MCF 10A (cell line): ENCODE results near the gene AIG1. TPM values are rescaled to one million over a fixed set of nuclear protein-coding genes. Genes with fewer than 3 reads are reported as not detected.

Experiments used
- BruUV-seq: library from RNA; stranded (reverse); fragments of 400-500 nt; replicated peaks from 2 replicates; lab custom pipeline; 2021; lab: Mats Ljungman, UMichigan
- CTCF ChIA-PET: fragments of 300-600 bp; sonication (Branson Sonifier 250); formaldehyde crosslinking; extraction: SDS; loops from one replicate; lab custom pipeline; 2021; ENCODE audit warnings: antibody characterized with exemption, inconsistent platforms; lab: Yijun Ruan, JAX
- POLR2A ChIA-PET: fragments of 300-600, 350-650 bp; sonication (Branson Sonifier 250); formaldehyde crosslinking; extraction: SDS; loops from one replicate; lab custom pipeline; 2020; ENCODE audit warnings: antibody characterized with exemption, inconsistent platforms; lab: Yijun Ruan, JAX
- DNase-seq: peaks from one replicate; pipeline ENCODE4 v3.0.0-alpha.2; 2018; ENCODE audit not compliant: unreplicated experiment
- H3K27ac Mint-ChIP-seq: one replicate; pipeline ENCODE4 v1.8.0; 2022; ENCODE audit warnings: mild to moderate bottlenecking, low read depth, mixed read lengths; ENCODE audit not compliant: unreplicated experiment
- H3K27me3 Mint-ChIP-seq: one replicate; pipeline ENCODE4 v1.8.0; 2022; ENCODE audit warnings: mixed read lengths; ENCODE audit not compliant: insufficient read depth, unreplicated experiment
- H3K36me3 Mint-ChIP-seq: one replicate; pipeline ENCODE4 v1.8.0; 2022; ENCODE audit warnings: mild to moderate bottlenecking, moderate library complexity, mixed read lengths; ENCODE audit not compliant: insufficient read depth, unreplicated experiment
- H3K4me1 Mint-ChIP-seq: one replicate; pipeline ENCODE4 v1.8.0; 2022; ENCODE audit warnings: mixed read lengths; ENCODE audit not compliant: insufficient read depth, unreplicated experiment
- H3K4me3 Mint-ChIP-seq: one replicate; pipeline ENCODE4 v1.8.0; 2022; ENCODE audit warnings: mild to moderate bottlenecking, moderate library complexity, mixed read lengths; ENCODE audit not compliant: unreplicated experiment
- H3K9me3 Mint-ChIP-seq: one replicate; pipeline ENCODE4 v1.8.0; 2022; ENCODE audit warnings: mixed read lengths; ENCODE audit not compliant: unreplicated experiment
- intact Hi-C: fragments of 100-400 bp; cut with micrococcal nuclease; formaldehyde crosslinking; loops from 2 replicates; pipeline ENCODE4 v1.14.1; 2022
- total RNA-seq: library from RNA; stranded (reverse); gene quantifications from 2 replicates; pipeline ENCODE4 v1.2.3, GENCODE V29; 2022
- TF ChIP-seq, protein P1 (sequence below): fragments of 200-600 bp; IDR thresholded peaks from one replicate; pipeline ENCODE4 v1.8.0; 2022; ENCODE audit warnings: antibody characterized with exemption, mild to moderate bottlenecking; ENCODE audit not compliant: unreplicated experiment

AIG1 gene
- total RNA-seq, 1 experiment from 2014 or later = 106 TPM

DNA sequence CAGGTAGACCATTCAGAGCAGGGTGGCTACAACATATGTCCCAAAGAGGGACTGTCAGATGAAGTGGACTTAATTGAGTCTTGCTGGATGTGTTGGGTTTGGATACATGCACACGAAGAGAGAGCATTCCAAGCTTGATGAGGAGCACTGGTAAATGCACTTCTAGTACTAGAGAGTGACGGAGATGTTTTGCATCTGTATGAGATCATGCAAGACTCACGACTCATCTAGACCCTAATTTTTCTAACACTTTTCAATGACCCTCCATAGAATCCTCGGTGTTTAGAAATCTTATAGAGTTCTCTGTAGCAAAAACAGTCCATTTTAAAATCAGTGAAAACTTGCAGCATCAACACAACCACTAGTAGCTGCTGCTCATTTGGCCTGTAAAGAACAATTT lies 4.8 kb upstream of the AIG1 start:
- no peaks in the 10 kb centered on the region for H3K27me3 Mint-ChIP-seq
- POLR2A ChIA-PET = interaction anchor here (1.0 to 1.2 kb wide), 2 partner anchors 16 to 171 kb away, joined by 3 to 4 read pairs; no protein-coding TSS in a partner anchor
- CTCF ChIA-PET = interaction anchor here (0.5 kb wide), 1 partner anchor 92 kb away, joined by 4 read pairs; no protein-coding TSS in a partner anchor

DNA sequence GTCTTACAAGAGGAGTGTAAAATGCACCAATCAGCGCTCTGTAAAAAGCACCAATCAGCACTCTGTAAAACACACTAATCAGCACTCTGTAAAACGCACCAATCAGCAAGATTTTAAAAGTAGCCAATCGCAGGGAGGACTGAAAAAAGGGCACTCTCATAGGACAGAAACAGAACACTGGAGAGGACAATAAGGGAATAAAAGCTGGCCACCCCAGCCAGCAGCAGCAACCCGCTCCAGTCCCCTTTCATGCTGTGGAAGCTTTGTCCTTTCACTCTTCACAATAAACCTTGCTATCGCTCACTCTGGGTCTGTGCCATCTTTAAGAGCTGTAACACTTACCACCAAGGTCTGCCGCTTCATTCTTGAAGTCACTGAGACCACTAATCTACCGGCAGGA lies 1.7 kb upstream of the AIG1 start:
- intact Hi-C loops = loop anchor here (1.0 to 5.0 kb wide), 2 partner anchors 112 to 362 kb away; no protein-coding TSS in a partner anchor
- Mint-ChIP-seq H3K4me1 (peaks cover 24% of the 10 kb centered on the region), H3K27ac (peak overlapping the region; percentile 97), H3K4me3 (peak overlapping the region; percentile 94), H3K36me3 (no peaks in the 10 kb centered on the region), H3K9me3 (no peaks in the 10 kb centered on the region), H3K27me3 (no peaks in the 10 kb centered on the region)
- no peak for DNase-seq
- no TSS peak for BruUV-seq
- TF ChIP-seq, protein P1, sequence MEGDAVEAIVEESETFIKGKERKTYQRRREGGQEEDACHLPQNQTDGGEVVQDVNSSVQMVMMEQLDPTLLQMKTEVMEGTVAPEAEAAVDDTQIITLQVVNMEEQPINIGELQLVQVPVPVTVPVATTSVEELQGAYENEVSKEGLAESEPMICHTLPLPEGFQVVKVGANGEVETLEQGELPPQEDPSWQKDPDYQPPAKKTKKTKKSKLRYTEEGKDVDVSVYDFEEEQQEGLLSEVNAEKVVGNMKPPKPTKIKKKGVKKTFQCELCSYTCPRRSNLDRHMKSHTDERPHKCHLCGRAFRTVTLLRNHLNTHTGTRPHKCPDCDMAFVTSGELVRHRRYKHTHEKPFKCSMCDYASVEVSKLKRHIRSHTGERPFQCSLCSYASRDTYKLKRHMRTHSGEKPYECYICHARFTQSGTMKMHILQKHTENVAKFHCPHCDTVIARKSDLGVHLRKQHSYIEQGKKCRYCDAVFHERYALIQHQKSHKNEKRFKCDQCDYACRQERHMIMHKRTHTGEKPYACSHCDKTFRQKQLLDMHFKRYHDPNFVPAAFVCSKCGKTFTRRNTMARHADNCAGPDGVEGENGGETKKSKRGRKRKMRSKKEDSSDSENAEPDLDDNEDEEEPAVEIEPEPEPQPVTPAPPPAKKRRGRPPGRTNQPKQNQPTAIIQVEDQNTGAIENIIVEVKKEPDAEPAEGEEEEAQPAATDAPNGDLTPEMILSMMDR = no peak
- POLR2A ChIA-PET = interaction anchor here (0.7 to 9.2 kb wide), 17 partner anchors 12 to 369 kb away, joined by 3 to 132 read pairs (median 8); partner anchors contain the start of gene HIVEP2
- CTCF ChIA-PET = interaction anchor here (1.2 to 1.6 kb wide), 3 partner anchors 168 to 278 kb away, joined by 3 to 4 read pairs (median 4); no protein-coding TSS in a partner anchor

More for the DNA sequence above, 4.8 kb upstream of the AIG1 start:
- Mint-ChIP-seq H3K9me3 (no peaks in the 10 kb centered on the region), H3K36me3 (no peaks in the 10 kb centered on the region), H3K4me3 (no peak overlapping the region), H3K27ac (no peak overlapping the region), H3K4me1 (peaks cover 6% of the 10 kb centered on the region)
- no TSS peak for BruUV-seq
- no peak for DNase-seq
- intact Hi-C loops = loop anchor here (5.0 kb wide), 1 partner anchor 359 kb away; no protein-coding TSS in a partner anchor
- TF ChIP-seq, protein P1 = no peak

DNA sequence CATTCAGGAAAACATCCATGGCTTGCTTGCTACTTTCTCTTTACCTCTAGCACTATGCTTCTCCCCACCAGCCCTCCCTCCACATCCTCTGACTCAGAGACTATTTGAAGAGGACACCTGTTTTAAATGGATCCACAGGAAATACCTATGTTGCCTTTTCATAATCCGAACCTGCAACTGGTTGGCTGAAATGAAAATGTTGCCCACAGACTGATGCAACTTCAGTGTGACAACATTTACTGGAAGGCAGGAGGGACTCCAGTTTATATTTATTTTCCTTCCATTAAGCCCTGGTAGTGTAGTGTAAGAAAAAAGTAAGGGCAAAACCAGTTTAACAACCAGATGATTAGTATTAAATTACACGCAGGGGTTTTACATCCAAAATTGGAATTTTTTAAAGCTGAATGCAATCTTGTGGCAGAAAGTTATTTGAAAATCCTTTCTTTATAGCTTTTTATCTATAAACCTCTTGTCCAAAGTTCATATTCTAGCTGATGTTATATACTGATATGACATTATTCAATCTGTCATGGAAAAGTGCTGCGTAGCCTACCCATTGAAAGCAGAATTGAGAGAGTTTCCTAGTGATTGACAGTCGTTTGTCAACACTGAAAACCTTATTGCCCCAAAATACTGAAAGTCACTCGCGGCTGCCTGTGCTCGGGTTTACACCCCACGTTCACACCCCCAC lies 881 bp upstream of the AIG1 start:
- peak; percentile 96 for DNase-seq
- peak overlapping the region; percentile 94 for H3K4me3 Mint-ChIP-seq
- TF ChIP-seq, protein P1 = no peak
- H3K36me3 Mint-ChIP-seq = no peaks in the 10 kb centered on the region
- H3K27me3 Mint-ChIP-seq = no peaks in the 10 kb centered on the region
- H3K4me1 Mint-ChIP-seq = peaks cover 33% of the 10 kb centered on the region
- ChIA-PET POLR2A (interaction anchor here (0.6 to 9.2 kb wide), 30 partner anchors 13 to 392 kb away, joined by 3 to 132 read pairs (median 5); partner anchors contain the start of genes ADAT2, HIVEP2 and PEX3), CTCF (interaction anchor here (0.7 to 1.6 kb wide), 4 partner anchors 100 to 273 kb away, joined by 3 to 4 read pairs (median 4); no protein-coding TSS in a partner anchor)
- TSS peak; percentile 77 for BruUV-seq
- intact Hi-C loops = loop anchor here (1.0 to 10.0 kb wide), 6 partner anchors 113 to 365 kb away; no protein-coding TSS in a partner anchor
- H3K27ac Mint-ChIP-seq = peak overlapping the region; percentile 97
- peaks cover 4% of the 10 kb centered on the region for H3K9me3 Mint-ChIP-seq

DNA sequence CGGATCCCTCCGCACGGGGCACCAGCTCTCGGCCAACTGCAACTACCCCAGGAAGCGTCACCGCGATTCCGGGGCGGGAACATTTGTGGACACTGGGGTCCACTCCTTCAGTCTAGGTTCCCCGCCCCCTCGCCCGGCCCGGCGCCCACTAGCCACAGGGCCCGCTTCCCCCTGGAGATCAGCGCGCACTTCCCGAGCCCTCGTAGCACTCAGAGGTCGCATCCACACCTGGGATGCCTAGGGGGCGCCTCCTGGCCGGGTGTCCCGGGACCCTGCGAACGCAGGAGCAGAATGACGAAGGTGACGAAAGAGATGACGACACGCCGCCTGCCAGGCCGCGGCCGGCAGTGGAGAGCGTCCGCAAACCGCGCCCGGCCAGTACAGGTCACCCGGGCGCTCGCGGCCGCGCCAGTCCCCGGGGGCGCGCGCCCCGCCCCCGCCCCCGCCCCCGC lies 309 bp upstream of the AIG1 start:
- DNase-seq = peak; percentile 90
- Mint-ChIP-seq H3K4me3 (peak overlapping the region; percentile 94), H3K9me3 (peaks cover 8% of the 10 kb centered on the region), H3K27me3 (no peaks in the 10 kb centered on the region), H3K27ac (peak overlapping the region; percentile 97), H3K36me3 (no peaks in the 10 kb centered on the region), H3K4me1 (peaks cover 37% of the 10 kb centered on the region)
- ChIA-PET CTCF (interaction anchor here (0.7 to 1.6 kb wide), 3 partner anchors 99 to 273 kb away, joined by 3 to 4 read pairs (median 4); no protein-coding TSS in a partner anchor), POLR2A (interaction anchor here (0.6 to 9.2 kb wide), 28 partner anchors 13 to 391 kb away, joined by 3 to 132 read pairs (median 6); partner anchors contain the start of genes ADAT2, HIVEP2 and PEX3)
- TF ChIP-seq, protein P1 = no peak
- BruUV-seq = no TSS peak
- intact Hi-C loops = loop anchor here (1.0 to 10.0 kb wide), 4 partner anchors 173 to 364 kb away; no protein-coding TSS in a partner anchor
